Epithelial cell of proximal tubule (primary cell): ENCODE results near the gene RNASEH2C. TPM values are rescaled to one million over a fixed set of nuclear protein-coding genes. Genes with fewer than 3 reads are reported as not detected.
A peak's percentile ranks its signal among the peaks of the same experiment; 100 is the strongest.
"Not testable (repeated sequence)": the region's sequence is repeated elsewhere in the genome, so short reads cannot be mapped to it uniquely, and the experiment has no call there.

Experiments used
- DNase-seq: peaks from one replicate; pipeline ENCODE4 v3.0.0-alpha.2; 2011; ENCODE audit warnings: low read depth
- H3K4me3 ChIP-seq: 2 replicates; pipeline ENCODE4 v1.5.1; 2011; ENCODE audit warnings: low read depth, mild to moderate bottlenecking, low read length
- CTCF ChIP-seq: conservative IDR thresholded peaks from 2 replicates; pipeline ENCODE4 v1.5.1; 2012; ENCODE audit warnings: low read depth, mild to moderate bottlenecking, low read length
- total RNA-seq: library from RNA; depleted of rRNA; stranded (reverse); fragments of >200 nt; gene quantifications from 2 replicates; pipeline ENCODE4 v1.2.3, GENCODE V29; 2015

The RNASEH2C gene
- total RNA-seq, 1 donor from 2014 or later, result 81.1 TPM

GRCh38 chr11:65711785-65712632, 8.6 kb downstream of the RNASEH2C start, which contains the start of gene KAT5:
Gene KAT5, plus strand, starts transcription at chr11:65712252. Its CDS starts 16 bp downstream, at chr11:65712268.
- peak within 1 kb of the TSS; percentile 74 for H3K4me3 ChIP-seq
- DNase-seq, result peak; percentile 82
- TF ChIP-seq CTCF, result peak; percentile 98

GRCh38 chr11:65710421-65710820, 10.2 kb downstream of the RNASEH2C start:
- DNase-seq, result no peak
- H3K4me3 ChIP-seq, result no peak overlapping the region
- no peak for TF ChIP-seq CTCF

GRCh38 chr11:65709661-65710060, 10.9 kb downstream of the RNASEH2C start:
- no peak for DNase-seq
- TF ChIP-seq CTCF, result no peak
- no peak overlapping the region for H3K4me3 ChIP-seq

- DNase-seq, result no peak
- no peak for TF ChIP-seq CTCF
- no peak overlapping the region for H3K4me3 ChIP-seq
Measured at GRCh38 chr11:65708451-65708850, 12.1 kb downstream of the RNASEH2C start.

- DNase-seq, result not testable (repeated sequence)
Measured at GRCh38 chr11:65707002-65707401, 13.6 kb downstream of the RNASEH2C start.

GRCh38 chr11:65706303-65706763, 14.3 kb downstream of the RNASEH2C start:
- peak; percentile 54 for TF ChIP-seq CTCF
- peak overlapping the region; percentile 39 for H3K4me3 ChIP-seq
- not testable (repeated sequence) for DNase-seq

More at GRCh38 chr11:65707002-65707401, 13.6 kb downstream of the RNASEH2C start:
- H3K4me3 ChIP-seq, result not testable (repeated sequence)

GRCh38 chr11:65703846-65704245, 16.8 kb downstream of the RNASEH2C start:
- H3K4me3 ChIP-seq, result no peak overlapping the region
- TF ChIP-seq CTCF, result no peak
- no peak for DNase-seq
